ENCODE results near the gene SFN. TPM values are rescaled to one million over a fixed set of nuclear protein-coding genes. Genes with fewer than 3 reads are reported as not detected.

SFN gene
- total and polyA plus RNA-seq, 2 of the 13 experiments (the other 11 are each of a cell fraction or from before 2014, with no cell fraction given) = 4.3 to 5.6 TPM

- TF ChIP-seq ZNF121 (CRISPR knock-in tag; IDR thresholded peaks at IDR 0.05) = no peak
- no peak for TF ChIP-seq KLF15 (CRISPR knock-in tag; IDR thresholded peaks at IDR 0.05; ENCODE audit: borderline replicate concordance)
- no peak for TF ChIP-seq MAF1 (CRISPR knock-in tag; IDR thresholded peaks at IDR 0.05; ENCODE audit: borderline replicate concordance)
- TF ChIP-seq ZNF790 (CRISPR knock-in tag; IDR thresholded peaks at IDR 0.05; ENCODE audit: borderline replicate concordance) = no peak
- TF ChIP-seq HDAC1 (CRISPR knock-in tag; IDR thresholded peaks at IDR 0.05) = no peak
- TF ChIP-seq BHLHE40 (IDR thresholded peaks at IDR 0.05; ENCODE audit: low read length) = no peak
- TF ChIP-seq SRSF1 (optimal IDR thresholded peaks at IDR 0.05; ENCODE audit: low read depth, low read length) = no peak
- no peak for TF ChIP-seq ZNF260 (CRISPR knock-in tag; IDR thresholded peaks at IDR 0.05; ENCODE audit: borderline replicate concordance, low read depth)
- no peak for TF ChIP-seq HMG20B (CRISPR knock-in tag; conservative IDR thresholded peaks at IDR 0.05)
- TF ChIP-seq ZNF17 (CRISPR knock-in tag; IDR thresholded peaks at IDR 0.05) = no peak
- TF ChIP-seq ZSCAN29 (CRISPR knock-in tag; conservative IDR thresholded peaks at IDR 0.05) = no peak
- no peak for TF ChIP-seq ZFP91 (CRISPR knock-in tag; IDR thresholded peaks at IDR 0.05; ENCODE audit: borderline replicate concordance)
- TF ChIP-seq ZNF768 (CRISPR knock-in tag; IDR thresholded peaks at IDR 0.05) = no peak
- no peak for TF ChIP-seq NFE2 (CRISPR knock-in tag; IDR thresholded peaks at IDR 0.05)
- no peak for TF ChIP-seq ZNF703 (CRISPR knock-in tag; IDR thresholded peaks at IDR 0.05; ENCODE audit: borderline replicate concordance)
- no peak; the same call in 1 of the 2 replicates for TF ChIP-seq HDAC2 (CRISPR knock-in tag; IDR thresholded peaks at IDR 0.05)
- TF ChIP-seq CEBPB (IDR thresholded peaks at IDR 0.05; ENCODE audit: borderline replicate concordance, low read depth, low read length) = no peak
- no peak for TF ChIP-seq ZNF629 (CRISPR knock-in tag; conservative IDR thresholded peaks at IDR 0.05)
- no peak for TF ChIP-seq SYNCRIP (IDR thresholded peaks at IDR 0.05; ENCODE audit: insufficient read depth, low read depth, low read length)
- no peak for TF ChIP-seq ZNF569 (CRISPR knock-in tag; IDR thresholded peaks at IDR 0.05; ENCODE audit: borderline replicate concordance)
- no peak for TF ChIP-seq MED8 (CRISPR knock-in tag; IDR thresholded peaks at IDR 0.05; ENCODE audit: insufficient replicate concordance)
- TF ChIP-seq STAT5B (CRISPR knock-in tag; IDR thresholded peaks at IDR 0.05) = no peak
- TF ChIP-seq ZNF724P (CRISPR knock-in tag; IDR thresholded peaks at IDR 0.05; ENCODE audit: borderline replicate concordance) = no peak
- 0 out of 4 replicates have a peak, but pooled peaks of 1 of the 2 experiments have one; percentile 5 for TF ChIP-seq NR2F1 (CRISPR knock-in tag; IDR thresholded peaks at IDR 0.05)
- no peak for TF ChIP-seq THRA (CRISPR knock-in tag; IDR thresholded peaks at IDR 0.05; ENCODE audit: borderline replicate concordance)
- TF ChIP-seq GATAD2A (CRISPR knock-in tag; IDR thresholded peaks at IDR 0.05) = no peak
- TF ChIP-seq JDP2 (CRISPR knock-in tag; IDR thresholded peaks at IDR 0.05; ENCODE audit: borderline replicate concordance) = no peak
- TF ChIP-seq FOXA3 (CRISPR knock-in tag; IDR thresholded peaks at IDR 0.05) = no peak
These were observed 36.5 kb upstream of the SFN start, which contains the start of gene ZDHHC18 (continued) for GRCh38 chr1:26826261-26827105.

Measured in HepG2 (cell line).